HCT116 (cell line): ENCODE measurements around the gene KHSRP.
A peak's percentile ranks its signal among the peaks of the same experiment; 100 is the strongest.

Source experiments
- CTCF ChIP-seq, 3 experiments: fragments of 200-600 bp in 1 of 3; sonication (generic) in 1 of 3; IDR thresholded peaks in 2 of 3; conservative IDR thresholded peaks in 1 of 3; 2 replicates each; pipeline ENCODE4 v1.5.1; 2012 to 2017; ENCODE audit warnings: low read depth in 2 of 3, low read length in 2 of 3, antibody characterized with exemption in 1 of 3, borderline replicate concordance in 1 of 3, control low read depth in 1 of 3, mild to moderate bottlenecking in 1 of 3, mixed read lengths in 1 of 3, mixed run types in 1 of 3, moderate library complexity in 1 of 3; ENCODE audit not compliant: insufficient read depth in 1 of 3
- EZH2 ChIP-seq: fragments of 200-600 bp; sonication (generic); IDR thresholded peaks from 2 replicates; pipeline ENCODE4 v1.6.1; 2017; ENCODE audit warnings: antibody characterized with exemption, mixed run types
- EZH2phosphoT487 ChIP-seq: fragments of 200-600 bp; IDR thresholded peaks from 2 replicates; pipeline ENCODE4 v1.6.1; 2018; ENCODE audit warnings: antibody characterized with exemption, borderline replicate concordance
- POLR2A ChIP-seq: IDR thresholded peaks from 2 replicates; pipeline ENCODE4 v1.7.0; 2011; ENCODE audit warnings: borderline replicate concordance; ENCODE audit not compliant: insufficient read depth, insufficient read length; ENCODE audit errors: extremely low read depth
- POLR2AphosphoS5 ChIP-seq: IDR thresholded peaks from 2 replicates; pipeline ENCODE4 v1.6.1; 2011; ENCODE audit warnings: mild to moderate bottlenecking, low read depth, low read length, moderate library complexity
- REST ChIP-seq: IDR thresholded peaks from 2 replicates; pipeline ENCODE4 v1.6.1; 2012; ENCODE audit warnings: low read depth
- SP1 ChIP-seq: IDR thresholded peaks from 2 replicates; pipeline ENCODE4 v1.6.1; 2012; ENCODE audit warnings: low read depth
- ZFX ChIP-seq: fragments of 450-650 bp; IDR thresholded peaks from 2 replicates; pipeline ENCODE4 v1.6.1; 2017

GRCh38 chr19:6425732-6426620 is 1.4 kb upstream of the KHSRP start:
- TF ChIP-seq CTCF (IDR thresholded peaks at IDR 0.05 in 2 of 3, conservative IDR thresholded peaks at IDR 0.05 in 1 of 3; ENCODE audit: borderline replicate concordance in 1 of 3, insufficient read depth in 1 of 3, low read depth in 2 of 3, low read length in 2 of 3) (peak in 2 of 3 experiments; percentile 55 to 63; a peak in 4 of 6 replicates), POLR2A (no peak), ZFX (no peak; the same call in 1 of the 2 replicates), POLR2AphosphoS5 (no peak; the same call in 1 of the 2 replicates), REST (no peak), EZH2phosphoT487 (no peak), SP1 (no peak), EZH2 (no peak)
